Smooth muscle cell of bladder (primary cell): ENCODE data around the gene SLC25A11. TPM values are rescaled to one million over a fixed set of nuclear protein-coding genes. Genes with fewer than 3 reads are reported as not detected.

Source experiments
- total RNA-seq: library from RNA; depleted of rRNA; stranded (reverse); fragments of >200 nt; gene quantifications from 2 replicates; pipeline ENCODE4 v1.2.3, GENCODE V29; 2014

Gene SLC25A11, protein sequence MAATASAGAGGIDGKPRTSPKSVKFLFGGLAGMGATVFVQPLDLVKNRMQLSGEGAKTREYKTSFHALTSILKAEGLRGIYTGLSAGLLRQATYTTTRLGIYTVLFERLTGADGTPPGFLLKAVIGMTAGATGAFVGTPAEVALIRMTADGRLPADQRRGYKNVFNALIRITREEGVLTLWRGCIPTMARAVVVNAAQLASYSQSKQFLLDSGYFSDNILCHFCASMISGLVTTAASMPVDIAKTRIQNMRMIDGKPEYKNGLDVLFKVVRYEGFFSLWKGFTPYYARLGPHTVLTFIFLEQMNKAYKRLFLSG
- total RNA-seq = 51.8 and 62.5 TPM in 2 replicates

DNA sequence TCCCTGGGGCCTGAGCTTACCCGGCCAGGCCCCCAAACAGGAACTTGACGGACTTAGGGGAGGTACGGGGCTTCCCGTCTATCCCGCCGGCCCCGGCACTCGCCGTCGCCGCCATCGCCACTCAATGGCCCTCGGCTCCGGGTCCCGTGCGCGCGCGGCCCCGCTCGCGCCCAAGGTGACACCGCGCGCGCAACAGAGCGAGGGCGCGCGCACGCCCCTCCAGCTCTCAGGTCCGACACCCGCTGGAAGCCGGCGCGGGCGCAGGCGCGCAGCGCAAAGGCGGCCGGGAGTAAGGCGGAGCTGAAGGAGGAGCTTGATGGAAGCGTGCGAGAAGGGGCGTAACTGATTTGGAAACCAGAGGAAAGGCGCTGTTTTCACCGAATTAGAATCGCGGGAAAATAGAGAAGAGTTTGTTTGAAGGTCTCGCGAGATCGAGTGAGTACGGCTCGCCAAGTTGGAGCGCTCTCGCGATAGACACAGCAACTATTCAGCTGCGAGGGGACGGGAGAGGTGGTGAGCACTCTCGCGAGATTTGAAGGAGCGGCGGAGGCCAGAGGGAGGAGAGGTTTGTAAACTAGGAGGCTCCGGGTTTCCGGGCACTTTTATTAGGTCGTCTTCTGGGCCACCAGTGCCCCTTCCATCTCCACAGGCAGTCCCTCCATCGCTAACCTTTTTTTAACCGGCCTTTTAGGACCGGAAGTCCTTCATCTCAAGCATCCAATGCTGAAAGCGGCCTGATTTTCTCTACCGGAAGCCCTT lies at the start of gene SLC25A11, which contains the start of gene RNF167:
SLC25A11 (minus strand) TSS at position 251 of the 759 bp plus-strand sequence; CDS start at position 115, 136 bp downstream.
RNF167 (plus strand) TSS at position 473 of the 759 bp plus-strand sequence. CDS start 642 bp downstream, outside the sequence.

GRCh38 chr17:4986951-4987766 lies 47.3 kb upstream of the SLC25A11 start, which contains the start of gene CAMTA2:
Gene CAMTA2 (minus strand): TSS chr17:4987675. CDS start chr17:4986222, 1,453 bp downstream.

GRCh38 chr17:4967539-4968485 lies 28.0 kb upstream of the SLC25A11 start, which contains the start of gene SPAG7:
Gene SPAG7 (minus strand): TSS chr17:4967817. CDS start chr17:4967804, 13 bp downstream.

DNA sequence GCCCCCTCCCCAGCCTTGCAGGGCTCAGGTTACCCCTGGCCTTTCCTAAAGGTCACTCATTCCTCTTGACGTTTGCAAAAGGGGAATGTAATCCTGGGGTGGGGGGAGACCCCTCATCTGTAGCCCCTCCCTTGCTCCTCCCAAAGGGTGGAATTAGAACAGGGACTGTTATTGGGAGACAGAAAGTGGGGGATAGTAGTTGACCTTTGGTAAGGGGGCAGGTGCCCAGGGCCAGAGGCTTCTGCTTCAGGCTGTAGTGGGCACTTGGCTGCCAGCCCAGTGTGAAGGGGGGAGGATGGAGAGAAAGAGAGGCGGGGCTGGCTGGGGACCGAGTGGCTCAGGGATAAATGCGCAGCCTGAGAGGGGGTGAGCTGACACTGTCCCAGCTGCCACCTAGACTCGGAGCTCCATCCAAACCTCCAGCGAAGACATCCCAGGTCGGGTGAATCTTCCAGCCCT lies 10.9 kb upstream of the SLC25A11 start, which contains the start of gene ENO3:
ENO3 (plus strand) TSS at position 374 of the 459 bp plus-strand sequence. CDS start 711 bp downstream, outside the sequence.

DNA sequence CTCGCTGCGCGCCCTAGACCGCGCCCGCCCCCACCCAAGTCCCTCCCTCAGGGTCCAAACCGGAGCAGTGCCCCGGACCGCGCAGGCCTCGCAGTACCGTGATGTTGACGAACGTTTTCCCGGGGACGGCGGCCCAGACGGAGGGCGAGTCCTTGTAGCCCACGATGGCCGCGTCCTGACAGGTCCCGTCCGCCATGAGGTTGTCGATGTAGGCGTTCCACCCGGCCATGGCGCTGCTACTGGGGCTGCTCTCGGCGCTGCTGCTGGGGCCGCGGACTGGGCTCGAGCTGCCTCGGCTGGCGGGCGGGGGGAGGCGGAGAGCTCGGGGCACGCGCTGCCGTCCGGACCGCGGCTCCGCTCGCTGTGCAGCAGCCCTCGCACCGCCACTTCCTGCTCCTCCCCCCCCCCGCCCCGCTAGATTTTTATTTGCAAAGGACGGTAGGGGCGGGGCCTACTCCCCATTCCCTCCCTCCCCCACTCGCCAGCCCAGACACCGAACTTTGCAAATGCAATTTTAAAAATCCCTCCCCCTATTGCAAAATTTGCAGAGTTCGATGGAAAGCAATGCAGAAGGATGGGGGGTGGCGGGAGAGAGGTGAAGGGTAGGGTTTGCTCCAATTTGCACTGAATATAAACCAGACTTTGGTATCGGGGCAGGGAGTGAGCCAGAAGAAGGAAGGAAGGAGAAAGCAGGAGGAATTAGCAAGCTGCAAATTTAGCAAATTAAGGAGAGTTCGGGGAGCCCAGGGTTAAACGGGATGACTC lies 8.5 kb upstream of the SLC25A11 start, which contains the start of gene PFN1:
PFN1 (minus strand) TSS at position 365 of the 765 bp plus-strand sequence; CDS start at position 229, 136 bp downstream.

GRCh38 chr17:4931963-4932362 lies 7.9 kb downstream of the SLC25A11 start, which contains the start of gene GP1BA:
Gene GP1BA (plus strand): TSS chr17:4932277. CDS start chr17:4932605, 328 bp downstream.

DNA sequence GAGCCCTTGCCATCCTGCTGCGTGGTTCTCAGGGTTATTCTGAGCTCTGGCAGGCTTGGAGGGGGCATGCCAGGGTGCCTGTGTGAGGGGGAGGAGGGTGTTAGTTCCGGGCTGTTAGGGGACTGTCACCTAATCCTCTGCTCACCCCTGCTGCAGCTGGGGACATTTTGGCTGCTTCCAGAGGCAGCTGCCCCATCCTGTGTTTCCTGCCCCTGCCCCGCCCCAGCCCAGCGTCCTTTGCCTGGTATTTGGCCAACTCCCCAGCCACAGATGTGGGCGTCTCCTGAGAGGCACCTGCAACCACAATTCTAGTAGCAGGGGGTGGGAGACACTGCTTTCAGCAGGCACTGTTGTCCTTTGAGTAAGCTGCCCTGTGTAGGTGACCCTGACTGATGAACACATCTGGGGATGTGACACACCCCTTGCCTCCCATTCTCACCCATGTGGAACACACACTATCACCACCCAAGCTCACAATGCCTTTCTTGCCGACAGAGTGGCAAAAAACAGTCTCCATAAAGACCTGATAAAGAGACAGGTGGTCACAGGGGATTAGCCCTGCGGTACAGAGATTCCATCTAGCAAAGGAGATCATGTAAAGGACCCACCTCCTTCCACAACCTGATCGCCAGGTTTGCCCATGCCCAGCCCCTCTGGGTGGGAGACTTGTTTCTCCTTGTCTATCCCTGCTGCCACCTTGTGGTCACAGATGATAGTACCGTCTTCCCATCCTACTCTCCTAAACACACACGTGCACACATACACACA lies 36.6 kb downstream of the SLC25A11 start, which contains the start of gene CHRNE:
CHRNE (minus strand) TSS at position 48 of the 768 bp plus-strand sequence; CDS start at position 13, 35 bp downstream.

GRCh38 chr17:4899341-4900230 lies 40.3 kb downstream of the SLC25A11 start, which contains the start of gene C17orf107:
Gene C17orf107 (plus strand): TSS chr17:4899536. CDS start chr17:4899763, 227 bp downstream.

Other genes with a start within 250 kb of the SLC25A11 start
- gene PELP1, start 235.9 kb downstream of the SLC25A11 start, total RNA-seq = 9.0 and 11.9 TPM in 2 replicates
- gene ARRB2, start 229.4 kb downstream of the SLC25A11 start, total RNA-seq = 2.1 and 3.2 TPM in 2 replicates
- 10.4 and 16.5 TPM in 2 replicates for gene MED11, start 208.6 kb downstream of the SLC25A11 start, total RNA-seq
- gene ZMYND15, start 200.2 kb downstream of the SLC25A11 start, total RNA-seq = 0.09 and 0.14 TPM in 2 replicates
- 1.8 and 2.1 TPM in 2 replicates for gene CXCL16, start 200.1 kb downstream of the SLC25A11 start, total RNA-seq
- gene TM4SF5, start 168.2 kb downstream of the SLC25A11 start, total RNA-seq = not detected in 2 replicates
- gene VMO1, start 153.7 kb downstream of the SLC25A11 start, total RNA-seq = 0.74 and 3.3 TPM in 2 replicates
- not detected in 2 replicates for gene GLTPD2, start 151.1 kb downstream of the SLC25A11 start, total RNA-seq
- gene PSMB6, start 143.9 kb downstream of the SLC25A11 start, total RNA-seq = 164 and 179 TPM in 2 replicates
- 14.2 and 15.8 TPM in 2 replicates for gene PLD2, start 132.9 kb downstream of the SLC25A11 start, total RNA-seq
- gene MINK1, start 106.7 kb downstream of the SLC25A11 start, total RNA-seq = 17.1 and 21.0 TPM in 2 replicates
- gene C17orf107, start 40.5 kb downstream of the SLC25A11 start, total RNA-seq = 4.3 and 6.1 TPM in 2 replicates
- gene CHRNE, start 36.9 kb downstream of the SLC25A11 start, total RNA-seq = 0.14 and 1.4 TPM in 2 replicates
- not detected in 2 replicates for gene GP1BA, start 7.8 kb downstream of the SLC25A11 start, total RNA-seq
- 12.2 and 15.3 TPM in 2 replicates for gene RNF167, start 222 bp upstream of the SLC25A11 start, total RNA-seq
- 381 and 445 TPM in 2 replicates for gene PFN1, start 8.5 kb upstream of the SLC25A11 start, total RNA-seq
- gene ENO3, start 11.1 kb upstream of the SLC25A11 start, total RNA-seq = 1.6 and 2.6 TPM in 2 replicates
- 50.8 and 60.6 TPM in 2 replicates for gene SPAG7, start 27.8 kb upstream of the SLC25A11 start, total RNA-seq
- gene CAMTA2, start 47.6 kb upstream of the SLC25A11 start, total RNA-seq = 6.8 and 6.9 TPM in 2 replicates
- 0.37 and 0.57 TPM in 2 replicates for gene INCA1, start 57.5 kb upstream of the SLC25A11 start, total RNA-seq
- gene KIF1C, start 57.9 kb upstream of the SLC25A11 start, total RNA-seq = 77.7 and 97.3 TPM in 2 replicates
- 0.14 TPM in 1 of 2 replicates, not detected in the other for gene SLC52A1, start 95.4 kb upstream of the SLC25A11 start, total RNA-seq
- 1.0 and 1.3 TPM in 2 replicates for gene ZFP3, start 138.4 kb upstream of the SLC25A11 start, total RNA-seq
- gene ZNF232, start 171.8 kb upstream of the SLC25A11 start, total RNA-seq = 5.3 and 6.6 TPM in 2 replicates
- under 0.01 TPM in 1 of 2 replicates, not detected in the other for gene USP6, start 176.0 kb upstream of the SLC25A11 start, total RNA-seq